Suppressor macrophage treated with lipopolysaccharide for 1 hour (primary cell): Measurements from ENCODE around the gene SMAD4.

Experiments
- DNase-seq, 3 donors: peaks; one replicate each; pipeline ENCODE4 v3.0.0-alpha.2; 2020 to 2022

The SMAD4 gene

DNA sequence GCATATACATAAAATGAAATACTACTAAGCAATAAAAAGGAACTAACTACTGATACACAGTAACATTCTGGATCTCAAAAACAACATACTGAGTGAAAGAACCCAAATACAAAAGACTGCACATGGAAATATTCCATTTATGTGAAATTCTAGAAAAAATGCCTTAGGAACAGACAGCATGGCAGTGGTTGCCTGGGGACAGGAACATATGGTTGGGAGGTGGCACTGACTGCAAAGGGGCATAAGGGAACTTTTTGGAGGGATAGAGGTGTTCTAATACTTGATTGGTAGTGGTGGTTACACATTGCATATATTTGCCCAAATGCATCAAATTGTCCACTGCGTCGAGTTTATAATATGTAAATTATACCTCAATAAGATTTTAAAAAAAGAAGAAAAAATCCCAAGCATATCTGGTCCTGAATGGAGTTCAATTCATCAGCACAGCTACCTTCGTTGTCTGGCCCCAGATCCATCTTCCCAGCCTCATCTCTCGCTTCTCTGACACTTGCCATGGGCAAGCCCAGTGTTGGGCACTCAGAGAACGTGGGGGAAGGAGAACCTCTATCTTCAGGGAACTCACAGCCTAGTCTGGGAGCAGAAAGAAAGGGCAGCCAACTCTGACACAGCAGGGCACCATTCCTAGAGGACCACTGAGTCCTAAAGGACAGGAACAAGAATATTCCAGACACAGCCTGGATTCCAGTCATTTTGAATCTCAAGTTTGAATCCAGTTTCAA lies 8.6 kb upstream of the SMAD4 start:
- DNase-seq = no peak

DNA sequence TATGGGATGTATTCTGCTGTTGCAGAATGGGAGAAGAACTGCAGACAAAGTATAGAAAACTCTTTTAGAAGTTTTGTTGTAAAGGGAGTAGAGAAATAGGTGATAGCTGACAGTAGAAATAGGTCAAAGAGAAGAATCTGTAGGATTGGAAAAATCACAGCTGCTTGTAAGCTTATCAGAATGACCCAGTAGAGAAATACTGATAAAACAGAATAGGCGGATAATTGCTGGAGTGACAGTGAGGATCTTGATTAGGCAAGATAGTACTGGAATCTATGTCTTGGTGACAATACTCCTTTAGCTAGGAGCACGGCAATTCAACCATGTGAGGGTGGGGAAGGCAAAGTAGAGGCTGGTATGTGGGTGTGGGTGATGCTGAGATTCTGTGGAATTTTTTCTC lies 4.5 kb upstream of the SMAD4 start:
- no peak for DNase-seq

DNA sequence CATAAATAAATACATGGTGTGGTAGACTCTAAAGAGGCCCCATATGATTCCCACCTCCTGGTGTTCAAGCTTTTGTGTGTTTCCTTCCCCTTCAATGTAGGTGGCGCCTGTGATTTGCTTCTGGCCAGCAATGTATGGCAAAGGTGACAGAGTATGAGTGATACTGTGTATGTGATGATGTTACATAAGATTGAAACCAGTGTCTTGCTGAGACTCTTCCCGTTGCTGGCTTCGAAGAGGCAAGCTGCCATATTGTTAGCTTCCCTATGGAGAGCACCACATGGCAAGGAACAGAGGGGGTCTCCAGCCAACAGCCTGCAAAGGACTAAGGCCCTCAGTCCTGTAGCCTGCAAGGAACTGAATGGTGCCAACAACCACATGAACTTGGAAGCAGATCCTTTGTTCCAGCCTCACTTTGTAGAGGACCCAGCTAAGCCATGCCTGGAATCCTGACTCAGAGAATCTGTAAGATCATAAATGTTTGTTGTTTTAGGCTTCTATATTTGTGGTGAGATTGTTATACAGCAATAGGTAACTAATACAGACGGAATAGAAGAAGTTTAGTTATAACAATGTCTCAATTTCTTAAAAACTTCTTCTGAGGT lies 1.7 kb upstream of the SMAD4 start:
- peak; percentile 41 to 54 (median 52) for DNase-seq

DNA sequence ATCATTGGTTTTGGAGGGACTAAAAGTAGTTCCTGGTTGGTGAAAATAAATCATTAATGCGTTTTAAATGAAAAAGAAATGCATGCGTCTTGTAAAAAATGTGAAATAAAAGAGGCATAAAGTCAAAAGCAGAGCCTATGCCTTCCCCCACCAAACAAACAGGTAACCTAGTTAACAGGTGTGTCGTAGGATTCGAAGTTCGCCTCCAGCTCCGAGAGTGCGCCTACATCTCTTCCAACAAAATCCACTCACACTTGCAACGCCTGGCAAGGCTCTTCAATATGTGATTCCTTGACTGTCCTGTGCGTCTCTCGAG lies 677 bp upstream of the SMAD4 start:
- peak in 1 of 3 donors; percentile 42 for DNase-seq

DNA sequence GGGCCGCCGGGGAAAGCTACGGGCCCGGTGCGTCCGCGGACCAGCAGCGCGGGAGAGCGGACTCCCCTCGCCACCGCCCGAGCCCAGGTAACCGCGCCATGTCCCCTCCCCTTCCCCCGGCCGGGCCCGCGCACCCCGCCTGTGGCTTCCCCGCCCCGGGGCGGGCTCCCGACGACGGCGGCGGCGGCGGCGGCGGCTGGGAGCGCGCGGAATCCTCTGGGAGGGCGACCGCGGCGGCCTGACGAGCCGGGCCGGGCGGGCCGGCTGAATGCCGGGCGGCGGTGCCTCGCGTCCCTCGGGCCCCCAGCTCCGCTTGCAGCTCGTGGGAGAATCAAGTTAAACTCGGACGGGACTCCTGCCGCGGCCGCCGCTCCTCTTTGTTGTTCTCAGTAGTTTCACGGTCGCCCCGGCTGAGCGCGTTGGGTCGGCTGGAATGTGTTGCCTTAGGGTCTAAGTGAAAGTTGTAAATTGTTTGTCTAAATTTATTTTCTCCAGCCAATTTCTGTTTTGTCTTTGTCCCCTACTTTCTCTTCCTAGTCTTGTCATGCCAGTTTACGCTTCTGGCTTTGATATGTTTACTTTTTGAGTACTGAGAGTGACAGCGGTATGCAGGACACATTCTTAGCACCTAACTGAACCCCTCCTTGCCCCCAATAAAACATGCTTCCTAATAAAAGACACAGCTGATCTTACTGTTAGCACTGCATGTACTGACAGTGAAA lies 685 bp downstream of the SMAD4 start:
- peak; percentile 72 to 93 (median 84) for DNase-seq

DNA sequence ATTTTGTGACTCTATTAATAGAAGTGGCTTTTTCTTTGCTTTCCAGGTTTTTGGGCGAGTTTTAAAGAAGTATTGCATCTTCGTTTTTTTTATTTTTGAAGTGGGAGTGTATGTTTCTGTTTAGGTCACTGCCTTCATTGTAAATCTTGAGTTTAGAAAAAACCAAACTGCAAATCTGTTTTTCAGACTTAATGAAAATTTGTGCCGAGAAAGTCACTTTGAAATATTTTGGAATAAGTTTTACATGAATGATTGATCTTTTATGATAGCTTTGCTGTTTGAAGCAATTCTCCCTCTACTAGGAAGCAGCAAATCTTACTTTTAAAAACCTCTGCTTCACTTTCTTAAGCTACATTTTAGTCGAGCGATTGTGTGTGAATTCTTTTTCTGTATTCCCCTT lies 2.2 kb downstream of the SMAD4 start:
- DNase-seq = no peak

DNA sequence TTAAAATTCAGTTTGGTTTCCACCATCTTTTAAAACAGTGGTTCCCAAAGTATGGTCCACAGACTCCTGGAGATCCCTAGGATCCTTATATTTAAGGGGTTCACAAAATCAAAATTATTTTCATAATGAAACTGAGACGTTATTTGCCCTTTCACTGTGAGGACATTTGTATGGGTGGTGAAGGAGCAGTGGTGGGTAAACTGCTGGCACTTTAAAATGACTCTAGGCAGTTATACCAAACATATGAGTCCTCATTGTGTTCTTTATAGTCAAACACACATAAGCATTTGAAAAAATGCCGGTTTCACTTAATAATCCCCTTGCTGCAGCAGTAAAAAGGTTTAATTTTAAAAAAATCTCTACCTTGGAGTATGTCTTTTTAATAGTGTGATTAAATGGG lies 7.2 kb downstream of the SMAD4 start:
- no peak for DNase-seq

DNA sequence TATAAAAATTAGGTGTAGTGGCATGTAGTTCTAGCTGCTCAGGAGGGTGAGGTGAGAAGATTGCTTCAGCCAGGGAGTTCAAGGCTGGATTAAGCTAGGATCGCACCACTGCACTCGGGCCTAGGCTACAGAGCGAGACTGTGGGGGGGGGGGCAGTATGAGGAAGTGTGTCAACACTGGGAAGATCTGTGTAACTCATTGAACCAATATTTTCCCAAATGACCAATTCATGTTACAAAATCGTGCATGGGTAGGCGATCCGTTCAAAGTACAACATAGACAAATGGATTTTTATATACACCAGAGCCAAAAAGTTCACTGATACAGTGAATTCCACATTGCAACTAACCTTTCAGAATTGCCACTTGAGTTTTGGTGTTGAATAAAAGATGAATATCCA lies 8.1 kb downstream of the SMAD4 start:
- DNase-seq = peak; percentile 73 to 80 (median 77)

DNA sequence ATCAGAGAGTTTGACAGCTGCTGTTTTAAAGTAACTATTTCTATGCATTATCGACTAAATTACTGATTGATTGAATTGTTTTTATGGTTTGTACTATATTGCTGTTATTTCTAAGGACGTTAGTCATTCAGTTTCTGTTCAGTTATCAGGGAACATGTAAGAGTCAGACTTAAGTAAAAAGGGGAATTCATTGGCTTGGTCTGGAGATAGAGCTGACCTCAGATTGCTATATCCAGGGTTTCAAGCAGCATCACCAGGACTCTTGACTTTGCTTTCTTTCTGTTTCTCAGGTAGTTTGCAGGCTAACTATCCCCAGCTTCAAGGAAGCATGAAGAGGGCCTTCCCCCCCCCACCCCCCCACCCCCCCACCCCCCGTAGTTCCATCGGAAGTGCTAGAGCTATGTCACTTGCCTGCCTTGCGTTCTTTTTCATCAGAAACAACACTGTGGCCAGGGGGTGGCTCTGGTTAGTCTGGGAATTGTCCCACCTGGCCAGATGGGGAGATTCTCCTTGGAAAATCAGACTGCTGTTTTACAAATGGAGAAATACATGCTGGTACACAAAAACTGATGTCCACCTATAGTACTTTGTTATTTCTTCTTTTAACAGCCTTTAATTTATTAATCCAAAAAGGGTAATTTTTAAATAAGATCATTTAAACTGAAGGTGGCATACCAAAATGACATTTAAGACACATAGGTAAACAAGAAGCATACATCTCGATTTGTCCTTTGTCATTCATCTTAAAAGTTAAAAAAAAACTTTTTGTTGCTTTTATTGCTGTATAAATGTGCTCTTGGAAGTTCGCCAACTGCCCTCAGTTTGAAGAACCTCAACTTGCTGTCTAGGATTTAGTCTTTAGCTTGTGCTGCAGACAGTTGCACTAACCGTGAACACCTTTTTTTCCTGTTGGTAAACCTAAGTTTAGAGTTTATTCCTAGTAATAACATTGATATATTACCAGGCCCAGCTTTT lies 9.4 kb downstream of the SMAD4 start:
- DNase-seq = peak; percentile 70 to 91 (median 85)

DNA sequence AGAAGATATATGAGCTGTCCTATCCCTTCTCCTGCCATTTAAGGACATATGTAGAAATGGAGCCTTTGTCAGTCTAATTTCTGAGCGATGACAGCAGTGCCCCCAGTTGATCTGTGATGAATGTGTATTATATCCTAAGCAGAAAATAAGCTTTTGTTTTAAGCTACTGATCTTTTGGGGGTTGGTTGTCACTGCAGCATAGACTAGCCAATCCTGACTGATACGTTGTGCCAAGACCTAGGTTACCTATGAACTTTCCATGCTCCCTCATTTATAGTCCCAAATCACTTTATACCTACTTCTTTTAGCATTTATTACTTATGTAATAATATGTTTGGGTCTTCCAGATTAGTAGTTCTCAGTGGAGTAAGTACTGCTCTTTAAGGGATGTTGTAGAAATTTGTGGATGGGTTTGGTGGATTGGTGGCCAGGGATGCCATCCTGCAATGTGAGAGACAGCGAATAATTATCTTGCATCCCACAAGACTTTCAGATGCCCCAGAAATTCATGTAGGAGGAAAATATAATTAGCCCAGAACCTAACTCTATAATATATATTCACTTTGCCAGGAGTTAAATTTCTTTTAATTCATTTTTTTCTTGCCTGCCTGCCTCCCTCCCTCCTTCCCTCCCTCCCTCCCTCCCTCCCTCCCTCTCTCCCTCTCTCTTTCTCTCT lies 11.8 kb downstream of the SMAD4 start:
- no peak for DNase-seq

DNA sequence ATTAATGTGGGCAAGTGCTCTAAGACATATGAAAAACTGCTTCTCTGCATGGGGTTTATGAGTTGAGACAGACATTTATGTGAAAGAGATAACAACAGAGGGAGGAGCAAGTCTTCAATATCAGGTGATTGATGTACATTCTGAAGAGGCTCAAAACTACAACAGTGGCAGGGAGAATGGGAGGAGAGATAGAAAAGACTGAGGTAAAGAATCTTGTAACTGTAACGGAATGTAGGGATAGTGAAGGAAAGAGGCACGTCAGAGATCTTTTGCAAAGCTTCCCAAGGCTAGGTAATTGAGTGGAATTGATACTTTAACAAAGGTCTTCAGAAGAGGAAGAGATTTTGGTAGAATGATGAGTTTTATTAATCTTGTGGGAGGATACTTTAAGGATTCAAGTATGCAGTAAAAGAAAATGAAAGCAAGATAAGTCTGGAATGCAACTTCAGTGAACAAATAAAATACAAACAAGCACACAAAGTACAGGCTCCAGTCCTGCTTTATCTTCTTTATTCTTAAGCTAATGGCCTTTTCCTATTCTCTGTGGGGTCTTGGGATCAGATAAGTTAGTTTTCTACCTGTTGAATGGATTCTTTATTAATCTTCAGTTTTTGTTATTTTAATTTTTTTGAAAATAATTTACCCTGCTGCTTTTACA lies 15.0 kb downstream of the SMAD4 start:
- DNase-seq = no peak

DNA sequence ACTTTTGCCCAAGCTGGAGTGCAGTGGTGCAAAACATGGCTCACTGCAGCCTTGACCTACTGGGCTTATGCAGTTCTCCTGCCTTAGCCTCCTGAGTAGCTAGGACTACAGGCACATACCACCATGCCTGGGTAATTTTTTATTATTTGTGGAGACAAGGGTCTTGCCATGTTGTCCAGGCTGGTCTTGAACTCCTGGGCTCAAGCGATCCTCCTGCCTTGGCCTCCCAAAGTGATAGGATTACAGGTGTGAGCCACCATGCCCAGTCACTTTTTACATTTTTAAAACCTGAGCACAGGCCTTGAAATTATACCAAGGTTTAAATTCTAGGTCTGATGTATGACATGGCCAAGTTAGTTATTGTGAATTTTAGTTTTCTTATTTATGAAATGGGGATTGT lies 18.2 kb downstream of the SMAD4 start:
- DNase-seq = no peak

DNA sequence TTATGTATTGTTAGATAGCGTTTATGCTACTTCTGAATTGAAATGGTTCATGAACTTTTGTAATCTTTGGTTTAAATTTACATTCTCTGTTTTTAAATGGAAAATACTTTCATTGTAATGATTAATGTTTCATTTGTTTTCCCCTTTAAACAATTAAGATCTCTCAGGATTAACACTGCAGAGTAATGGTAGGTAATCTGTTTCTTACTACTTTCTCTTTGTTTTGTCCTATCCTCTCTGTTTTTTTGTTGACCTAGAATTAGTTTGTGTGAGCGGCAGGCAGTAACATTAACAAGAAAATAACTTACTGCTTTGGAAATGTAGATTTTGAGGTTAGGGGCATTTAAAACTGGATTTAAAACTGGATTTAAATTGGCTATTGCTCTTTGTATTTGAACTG lies 19.1 kb downstream of the SMAD4 start:
- DNase-seq = no peak

DNA sequence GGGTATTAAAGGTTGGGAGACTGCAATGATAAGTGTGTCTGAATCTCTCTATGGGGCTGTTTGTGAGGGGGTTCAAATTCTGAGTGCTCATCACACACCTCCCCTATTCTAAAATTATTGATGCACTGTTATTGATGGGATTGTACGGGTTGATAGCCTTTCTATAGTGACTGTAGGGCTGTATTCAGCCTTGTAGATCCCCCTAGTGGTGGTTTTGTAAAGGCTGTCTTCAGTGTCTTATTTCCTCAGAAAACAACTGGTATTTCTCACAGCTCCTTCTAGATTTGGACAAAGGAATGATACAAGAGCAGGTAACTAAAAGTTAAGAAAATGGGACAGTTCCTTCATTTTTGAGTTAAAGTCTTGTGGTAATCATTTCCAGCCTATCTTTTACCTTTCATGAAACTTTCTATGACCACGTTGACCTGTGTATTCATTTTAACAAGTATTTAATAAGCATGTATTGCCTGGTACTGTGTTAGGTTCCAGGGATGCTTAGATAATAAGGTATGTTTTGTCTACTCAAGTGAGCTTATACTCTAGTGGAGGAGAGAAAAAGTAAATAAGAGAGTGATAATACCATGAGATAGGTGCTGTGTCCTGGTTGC lies 21.2 kb downstream of the SMAD4 start:
- DNase-seq = peak; percentile 75 to 80 (median 79)

DNA sequence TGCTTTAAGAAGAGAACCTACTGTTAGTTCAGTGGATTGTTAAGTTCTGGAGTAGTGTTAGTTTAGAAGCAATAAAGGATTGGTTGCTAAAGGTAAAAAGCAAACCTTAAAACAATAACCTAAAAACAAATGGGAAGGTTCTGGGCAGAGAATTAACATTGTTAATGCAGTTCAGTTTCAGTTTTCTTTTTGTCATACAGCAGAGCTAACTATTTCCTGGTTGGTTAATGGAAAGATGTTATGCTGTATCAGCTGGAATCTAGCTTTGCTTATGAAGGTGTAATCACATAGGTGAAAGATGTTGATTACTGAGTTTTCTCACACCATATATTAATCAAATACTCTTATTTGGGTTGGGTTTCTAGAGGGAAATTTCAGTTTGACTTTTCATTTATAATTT lies 23.8 kb downstream of the SMAD4 start:
- DNase-seq = peak in 1 of 3 donors; percentile 40

DNA sequence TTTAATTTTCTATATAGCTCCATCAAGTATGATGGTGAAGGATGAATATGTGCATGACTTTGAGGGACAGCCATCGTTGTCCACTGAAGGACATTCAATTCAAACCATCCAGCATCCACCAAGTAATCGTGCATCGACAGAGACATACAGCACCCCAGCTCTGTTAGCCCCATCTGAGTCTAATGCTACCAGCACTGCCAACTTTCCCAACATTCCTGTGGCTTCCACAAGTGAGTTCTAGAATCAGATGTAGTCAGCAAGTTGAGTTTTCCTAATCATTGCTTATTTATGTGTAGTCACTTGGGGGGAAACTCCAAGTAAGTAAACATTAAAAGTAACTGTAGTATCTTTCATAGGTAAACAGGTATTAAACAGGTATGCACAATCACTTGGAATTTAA lies 24.8 kb downstream of the SMAD4 start:
- DNase-seq = no peak

DNA sequence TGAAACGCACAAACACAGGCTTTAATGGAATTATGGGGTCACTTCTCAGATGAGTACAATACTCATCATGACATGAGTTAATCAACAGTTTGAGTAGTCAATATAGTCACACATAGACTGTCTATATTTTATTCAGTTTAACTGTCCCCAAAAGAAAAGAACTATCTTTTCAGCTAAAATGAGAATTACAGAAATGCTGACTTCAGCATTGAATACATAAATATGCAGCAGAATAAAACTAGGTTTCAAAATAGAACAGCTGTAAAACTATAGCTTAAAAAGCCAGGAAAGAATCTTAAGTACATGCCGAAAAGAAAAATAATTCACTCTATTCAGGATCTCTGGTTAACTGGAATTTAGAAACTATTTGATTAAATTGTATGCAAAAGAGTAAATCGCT lies 30.0 kb downstream of the SMAD4 start:
- no peak for DNase-seq

DNA sequence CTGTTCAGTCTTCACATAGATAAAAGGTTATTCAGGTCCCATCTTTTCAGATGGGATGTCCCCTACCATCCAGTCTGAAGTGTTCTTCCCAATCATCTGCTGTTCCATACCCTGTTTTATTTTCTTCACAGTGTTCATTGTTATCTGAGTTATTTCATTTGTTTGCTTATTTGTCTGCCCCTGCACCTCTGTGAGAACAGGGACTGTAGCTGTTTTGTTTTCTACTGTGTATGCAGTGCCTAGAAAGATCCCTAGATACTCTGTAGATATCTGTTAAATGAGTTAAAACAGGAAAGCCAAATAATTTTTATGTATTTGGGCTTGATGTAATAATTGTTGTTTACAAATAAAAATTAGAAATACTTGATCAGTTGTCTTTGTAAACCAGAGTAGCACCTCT lies 34.2 kb downstream of the SMAD4 start:
- no peak for DNase-seq

DNA sequence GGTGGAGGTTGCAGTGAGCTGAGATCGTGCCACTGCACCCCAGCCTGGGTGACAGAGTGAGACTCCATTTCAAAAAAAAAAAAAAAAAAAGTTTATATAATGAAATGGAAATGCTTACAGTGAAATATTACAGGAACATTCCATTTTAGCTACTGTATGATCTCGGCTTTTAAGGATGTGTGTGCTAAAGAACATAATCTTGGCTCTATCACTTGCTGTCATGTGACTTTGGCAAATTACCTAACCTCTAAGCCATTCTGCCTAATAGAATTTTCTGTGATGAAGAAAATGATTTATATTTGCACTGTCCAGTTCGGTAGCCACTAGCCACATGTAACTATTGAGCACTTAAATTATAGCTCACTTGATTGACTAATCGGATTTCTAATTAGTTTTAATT lies 36.3 kb downstream of the SMAD4 start:
- no peak for DNase-seq

DNA sequence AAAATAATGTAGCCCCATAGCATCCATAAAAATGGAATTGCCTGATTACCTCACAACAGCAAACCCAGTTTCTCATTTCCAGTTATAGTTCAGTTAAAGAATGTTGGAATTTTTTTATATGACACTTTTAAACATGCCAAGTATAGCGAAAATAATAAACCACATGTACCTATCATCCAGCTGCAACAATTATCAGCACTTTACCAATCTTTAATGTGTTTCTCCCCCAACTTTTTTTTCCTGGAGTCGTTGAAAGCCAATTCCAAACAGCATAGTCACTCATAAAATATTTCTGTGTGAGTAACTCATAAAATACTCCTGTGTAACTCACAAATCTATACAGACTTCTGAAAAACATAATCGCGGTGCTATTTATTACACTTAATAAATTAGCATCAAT lies 38.1 kb downstream of the SMAD4 start:
- DNase-seq = no peak

DNA sequence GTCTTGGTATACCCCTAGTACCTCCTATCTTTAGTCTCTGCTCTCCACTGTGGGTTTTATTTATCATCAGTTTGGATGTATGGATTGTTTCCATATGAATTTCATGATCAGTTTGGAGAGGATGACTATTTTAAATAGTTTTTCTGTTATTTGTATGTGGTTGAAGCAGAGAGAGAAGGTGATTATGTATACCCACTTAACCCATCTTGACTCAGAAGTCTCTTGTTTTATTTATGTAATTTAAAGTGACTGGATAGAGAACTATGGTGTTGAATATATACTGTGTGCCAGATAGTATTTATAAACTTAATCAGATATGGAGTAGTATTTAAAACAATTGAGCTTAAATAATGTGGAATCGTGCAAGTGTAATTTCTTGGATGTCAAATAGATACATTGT lies 39.9 kb downstream of the SMAD4 start:
- DNase-seq = no peak

DNA sequence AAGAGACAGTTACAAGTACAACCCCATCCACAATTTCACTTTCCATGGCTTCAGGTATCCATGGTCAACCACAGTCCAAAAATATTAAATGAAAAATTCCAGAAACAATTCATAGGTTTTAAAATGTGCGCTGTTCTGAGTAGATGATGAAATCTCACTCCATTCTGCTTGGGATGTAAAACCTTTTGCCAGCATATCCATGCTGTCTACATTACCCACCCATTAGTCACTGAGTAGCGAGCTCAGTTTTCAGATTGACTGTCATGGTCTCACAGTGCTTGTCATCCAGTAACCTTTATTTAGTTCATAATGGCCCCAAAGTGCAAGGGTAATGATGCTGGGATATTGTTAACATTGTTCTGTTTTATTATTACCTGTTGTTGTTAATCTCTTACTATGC lies 40.5 kb downstream of the SMAD4 start:
- DNase-seq = no peak
